KOPT-K1 (cell line): ENCODE results near the gene CAPN15.

Experiments used
- H3K27ac ChIP-seq: fragments of 200-600 bp; sonication (generic); 2 replicates; pipeline ENCODE4 v1.5.1; 2016; ENCODE audit warnings: antibody characterized with exemption, mild to moderate bottlenecking, low read depth, low read length; ENCODE audit not compliant: poor library complexity, severe bottlenecking
- H3K36me3 ChIP-seq: fragments of 200-600 bp; sonication (generic); 2 replicates; pipeline ENCODE4 v1.5.1; 2017; ENCODE audit warnings: antibody characterized with exemption, mild to moderate bottlenecking, low read length, moderate library complexity; ENCODE audit not compliant: insufficient read depth
- H3K9me3 ChIP-seq: fragments of 200-600 bp; sonication (generic); 2 replicates; pipeline ENCODE4 v1.5.1; 2017; ENCODE audit warnings: antibody characterized with exemption, low read length, mild to moderate bottlenecking; ENCODE audit not compliant: insufficient read depth, poor library complexity, severe bottlenecking

The CAPN15 gene

GRCh38 chr16:528111-529011, 849 bp downstream of the CAPN15 start:
- no peaks in the 10 kb centered on the region for H3K9me3 ChIP-seq
- H3K36me3 ChIP-seq, result peaks cover 20% of the 10 kb centered on the region; the same call in 1 of the 2 replicates
- peak overlapping the region; percentile 82 for H3K27ac ChIP-seq

DNA sequence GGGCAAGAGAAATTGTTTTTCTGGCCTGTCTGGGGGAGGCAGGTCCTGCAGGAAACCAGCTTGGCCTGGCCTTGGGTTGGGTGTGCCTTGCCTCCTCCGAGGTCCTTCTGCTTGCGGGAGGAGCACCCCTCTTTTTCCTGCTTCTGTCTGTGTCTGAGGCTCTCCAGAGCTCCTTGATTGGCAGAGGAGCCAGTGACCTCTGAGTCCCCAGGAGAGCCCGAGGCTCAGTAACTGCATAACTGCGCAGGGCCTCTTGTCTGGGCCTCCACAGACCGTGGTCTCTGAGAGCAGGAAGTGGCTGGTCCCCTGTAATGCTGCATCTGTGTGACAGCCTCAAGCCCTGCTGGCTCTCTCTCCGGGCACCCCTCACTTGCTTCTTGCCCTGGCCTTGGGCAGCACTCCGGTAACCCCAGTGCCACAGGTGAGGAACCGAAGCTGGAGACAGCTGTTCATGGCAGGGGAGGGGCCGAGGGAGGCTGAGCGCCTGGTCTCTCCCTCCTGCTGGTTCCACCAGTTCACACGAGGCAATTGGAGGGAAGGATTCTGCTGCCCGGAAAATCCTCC, 1.6 kb downstream of the CAPN15 start:
- Histone ChIP-seq H3K9me3 (no peaks in the 10 kb centered on the region), H3K27ac (peak overlapping the region; percentile 82), H3K36me3 (peaks cover 20% of the 10 kb centered on the region; the same call in 1 of the 2 replicates)

DNA sequence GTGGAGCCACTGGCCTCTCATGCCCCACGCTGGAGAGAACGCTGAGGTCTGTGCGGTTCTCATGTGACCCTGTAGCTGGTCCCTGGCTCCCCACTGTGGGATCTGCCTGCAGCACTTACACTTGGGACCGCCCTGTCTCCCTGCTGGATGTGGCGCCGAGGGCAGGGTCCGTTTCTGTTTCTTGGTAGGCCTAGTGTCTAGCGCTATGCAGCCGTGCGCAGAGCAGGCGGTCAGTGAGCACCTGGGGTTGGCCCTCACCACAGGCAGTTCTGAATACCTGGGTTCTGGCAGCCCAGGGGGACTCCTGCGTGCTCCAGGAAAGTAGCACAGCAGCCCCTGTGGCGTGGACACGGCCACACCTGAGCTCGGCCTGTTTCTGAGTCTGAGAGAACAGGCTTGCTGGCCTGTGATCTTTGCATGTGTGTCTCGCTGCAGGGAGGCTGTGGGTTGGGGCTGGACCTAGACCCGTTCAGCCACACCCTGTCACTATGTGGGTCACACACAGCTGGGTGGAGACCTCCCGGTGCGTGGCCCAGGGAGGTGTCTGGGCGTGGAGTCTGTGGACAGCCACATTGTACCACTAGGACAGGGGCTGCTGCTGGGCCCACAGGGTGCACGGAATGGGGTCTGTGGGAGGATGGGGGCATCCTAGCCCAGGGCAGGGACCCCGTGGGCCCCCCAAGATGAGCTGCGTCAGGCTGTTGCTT, 2.8 kb downstream of the CAPN15 start:
- H3K27ac ChIP-seq, result no peak overlapping the region
- H3K36me3 ChIP-seq, result peaks cover 12% of the 10 kb centered on the region; the same call in 1 of the 2 replicates
- no peaks in the 10 kb centered on the region for H3K9me3 ChIP-seq

GRCh38 chr16:531494-532125, 4.1 kb downstream of the CAPN15 start:
- Histone ChIP-seq H3K27ac (no peak overlapping the region), H3K9me3 (no peaks in the 10 kb centered on the region), H3K36me3 (peaks cover 12% of the 10 kb centered on the region; the same call in 1 of the 2 replicates)

DNA sequence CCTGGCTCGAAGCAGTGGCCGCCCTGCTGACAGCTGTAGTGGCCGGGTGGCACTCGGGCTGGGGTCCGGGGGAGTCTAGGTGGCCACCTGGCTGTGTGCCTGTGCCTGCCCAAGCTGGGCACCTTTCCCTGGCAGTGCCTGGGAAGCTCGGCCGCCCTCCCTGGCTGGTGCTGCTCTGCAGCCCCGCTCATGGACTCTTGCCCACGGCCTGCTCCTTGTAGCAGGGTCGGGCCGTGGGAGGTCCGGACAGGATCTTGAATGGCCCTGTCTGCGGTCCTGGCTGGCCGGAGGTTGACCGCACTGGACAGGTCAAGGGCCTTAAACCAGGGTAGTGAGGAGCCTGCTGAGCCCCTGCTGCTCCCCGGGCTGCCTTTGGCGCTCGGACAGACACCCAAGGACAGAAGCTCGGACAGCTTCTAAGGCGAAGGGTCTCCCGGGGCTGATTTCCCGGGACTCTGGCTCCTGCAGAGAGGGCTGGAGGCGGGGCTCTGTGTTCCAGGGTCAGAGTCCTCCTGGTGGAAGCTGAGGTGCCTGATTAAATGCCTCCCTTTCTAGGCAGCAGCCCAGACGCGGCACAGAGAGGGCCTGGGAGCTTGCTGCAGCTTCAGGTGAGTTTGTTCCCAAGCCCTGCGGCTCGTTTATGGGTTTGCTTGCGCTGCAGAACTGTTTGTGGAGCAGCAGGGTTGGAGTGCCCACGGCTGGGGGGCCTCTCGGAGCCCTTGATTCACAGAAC, 6.0 kb downstream of the CAPN15 start:
- Histone ChIP-seq H3K9me3 (no peaks in the 10 kb centered on the region), H3K27ac (no peak overlapping the region), H3K36me3 (peaks cover 30% of the 10 kb centered on the region; the same call in 1 of the 2 replicates)

GRCh38 chr16:534135-534534, 6.6 kb downstream of the CAPN15 start:
- H3K9me3 ChIP-seq, result no peaks in the 10 kb centered on the region
- no peak overlapping the region for H3K27ac ChIP-seq
- H3K36me3 ChIP-seq, result peaks cover 30% of the 10 kb centered on the region; the same call in 1 of the 2 replicates

GRCh38 chr16:534856-535445, 7.4 kb downstream of the CAPN15 start:
- H3K36me3 ChIP-seq, result peaks cover 25% of the 10 kb centered on the region; the same call in 1 of the 2 replicates
- H3K27ac ChIP-seq, result no peak overlapping the region
- H3K9me3 ChIP-seq, result no peaks in the 10 kb centered on the region

GRCh38 chr16:535446-536405, 8.2 kb downstream of the CAPN15 start:
- peaks cover 22% of the 10 kb centered on the region; the same call in 1 of the 2 replicates for H3K36me3 ChIP-seq

GRCh38 chr16:536746-537145, 9.2 kb downstream of the CAPN15 start:
- Histone ChIP-seq H3K9me3 (no peaks in the 10 kb centered on the region), H3K27ac (no peak overlapping the region), H3K36me3 (peaks cover 22% of the 10 kb centered on the region; the same call in 1 of the 2 replicates)

More at GRCh38 chr16:535446-536405, 8.2 kb downstream of the CAPN15 start:
- H3K9me3 ChIP-seq, result no peaks in the 10 kb centered on the region
- H3K27ac ChIP-seq, result no peak overlapping the region

DNA sequence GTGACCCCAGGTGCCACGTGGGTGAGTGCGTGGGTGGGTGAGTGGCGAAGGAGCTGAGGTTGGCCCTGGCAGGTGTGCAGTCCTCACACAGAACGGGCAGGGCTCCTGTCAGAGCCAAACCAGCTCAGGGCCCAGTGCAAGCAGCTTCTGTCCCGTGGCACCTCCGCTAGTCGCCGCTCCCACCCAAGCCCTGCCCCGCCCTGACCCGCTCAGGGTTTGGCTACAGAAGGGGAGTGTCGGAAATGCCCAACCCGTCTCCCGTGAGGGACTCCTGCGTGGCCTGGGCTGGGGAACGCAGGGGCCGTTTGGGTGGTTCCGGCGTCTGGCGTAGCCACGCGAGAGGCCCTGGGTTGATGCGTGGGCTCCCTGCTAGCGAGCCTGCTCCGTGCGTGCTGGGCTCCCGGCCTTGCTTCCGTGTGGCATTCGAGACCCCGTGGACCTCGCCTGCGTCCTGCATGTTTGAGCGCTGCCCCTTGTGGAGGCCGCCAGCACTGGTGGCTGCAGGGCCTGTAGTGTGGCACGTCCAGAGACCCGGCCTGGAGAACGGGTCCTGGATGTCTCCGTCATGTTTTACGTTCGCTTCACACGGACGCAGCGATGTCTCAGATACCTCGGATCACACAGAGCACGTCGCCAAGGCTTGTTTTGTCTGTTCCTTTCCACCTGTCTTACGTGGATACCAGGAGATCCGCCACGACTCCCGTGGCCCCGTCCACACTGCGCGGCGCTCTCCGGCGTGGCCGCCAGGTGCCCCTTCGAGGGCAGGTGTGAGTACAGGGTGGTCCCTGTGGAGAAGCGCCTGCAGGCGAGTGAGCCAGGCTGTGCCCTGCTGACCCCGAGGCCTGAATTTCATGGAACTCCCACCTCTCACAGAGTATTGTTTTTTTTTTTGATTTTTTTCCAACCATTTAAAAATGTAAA, 10.2 kb downstream of the CAPN15 start:
- H3K36me3 ChIP-seq, result peaks cover 22% of the 10 kb centered on the region; the same call in 1 of the 2 replicates
- H3K9me3 ChIP-seq, result no peaks in the 10 kb centered on the region
- no peak overlapping the region for H3K27ac ChIP-seq

DNA sequence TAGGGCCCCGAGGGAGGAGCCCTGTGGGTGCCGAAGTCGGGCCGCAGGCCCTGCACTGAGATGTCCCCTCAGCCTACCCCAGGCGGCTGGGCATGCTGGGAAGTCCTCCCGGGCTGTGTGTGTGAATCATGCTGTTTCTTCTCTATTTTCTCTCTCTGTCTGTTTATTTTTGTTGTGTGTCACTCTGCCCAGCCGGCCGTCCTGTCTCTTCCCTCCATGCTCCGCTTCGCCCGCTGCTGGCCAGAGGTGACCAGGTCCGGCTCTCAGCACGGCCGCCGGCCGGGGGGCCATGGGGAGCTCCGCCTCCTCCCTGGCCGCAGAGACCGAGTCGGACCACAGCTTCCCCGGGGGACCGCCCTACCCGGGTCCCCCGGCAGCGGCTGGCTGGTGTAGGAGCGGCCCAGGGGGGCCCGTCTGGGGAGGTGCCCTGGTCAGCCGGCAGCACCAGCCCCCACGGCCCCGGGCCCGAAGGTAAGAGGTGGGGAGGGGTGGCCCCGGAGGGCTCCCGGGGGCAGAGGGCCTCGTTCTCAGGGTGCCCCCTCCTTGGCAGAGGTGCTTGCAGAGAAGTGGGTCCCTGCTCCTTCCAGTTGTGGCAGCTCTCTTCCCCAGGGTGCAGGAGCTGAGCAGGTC, 12.5 kb downstream of the CAPN15 start:
- Histone ChIP-seq H3K9me3 (no peaks in the 10 kb centered on the region), H3K36me3 (peaks cover 22% of the 10 kb centered on the region; the same call in 1 of the 2 replicates), H3K27ac (no peak overlapping the region)
